Measurements from ENCODE around the gene AGBL4. TPM values are rescaled to one million over a fixed set of nuclear protein-coding genes. Genes with fewer than 3 reads are reported as not detected.

AGBL4 gene
- total RNA-seq, 1 donor from 2014 or later, result not detected

DNA sequence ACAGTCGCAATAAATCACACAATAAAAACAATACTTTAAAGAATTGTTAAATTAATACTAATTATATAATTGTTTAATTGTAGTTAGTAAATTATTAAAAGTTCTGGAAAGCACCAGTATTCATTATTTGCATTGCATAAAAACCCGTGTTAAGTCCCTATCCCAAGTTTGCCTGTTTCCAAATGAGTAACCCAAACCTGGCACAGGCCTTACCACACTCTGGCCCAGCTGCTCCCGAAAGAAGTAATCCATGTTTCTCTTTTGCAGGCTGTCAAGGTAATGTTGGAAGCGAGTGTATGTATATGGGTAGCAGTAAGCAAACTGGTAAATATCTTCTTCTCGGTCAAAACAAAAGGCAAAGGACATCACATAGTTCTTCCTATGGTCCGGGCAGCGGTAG is 978.4 kb downstream of the AGBL4 start:
- no peak for TF ChIP-seq CTCF (IDR thresholded peaks at IDR 0.05)
- DNase-seq (ENCODE audit: extremely low spot score, unreplicated experiment), result no peak
- Mint-ChIP-seq H3K27ac (ENCODE audit: unreplicated experiment) (no peak overlapping the region), H3K9me3 (ENCODE audit: unreplicated experiment) (peaks cover 10% of the 10 kb centered on the region), H3K4me1 (ENCODE audit: unreplicated experiment) (no peaks in the 10 kb centered on the region), H3K27me3 (ENCODE audit: unreplicated experiment) (no peaks in the 10 kb centered on the region), H3K4me3 (ENCODE audit: unreplicated experiment) (no peak overlapping the region), H3K36me3 (ENCODE audit: unreplicated experiment) (no peaks in the 10 kb centered on the region)

DNA sequence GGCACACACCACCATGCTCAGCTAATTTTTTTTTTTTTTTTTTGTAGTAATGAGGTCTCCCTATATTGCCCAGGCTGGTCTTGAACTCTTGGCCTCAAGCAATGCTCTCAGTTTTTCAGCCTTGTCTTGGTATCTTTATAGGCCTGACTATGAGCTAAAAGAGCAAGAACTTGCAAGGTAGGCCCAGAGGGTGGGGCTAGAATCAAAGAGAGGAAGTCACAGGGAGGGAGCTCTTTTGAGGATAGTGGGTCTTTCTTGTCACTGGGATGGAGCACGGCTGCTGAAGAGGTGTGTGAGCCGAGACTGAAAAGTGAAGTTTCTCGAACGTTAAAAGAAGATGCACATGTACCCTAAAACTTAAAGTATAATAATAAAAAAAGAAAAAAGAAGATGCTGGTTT is 987.1 kb downstream of the AGBL4 start:
- Mint-ChIP-seq H3K36me3 (ENCODE audit: unreplicated experiment) (no peaks in the 10 kb centered on the region), H3K27ac (ENCODE audit: unreplicated experiment) (no peak overlapping the region), H3K27me3 (ENCODE audit: unreplicated experiment) (no peaks in the 10 kb centered on the region), H3K4me1 (ENCODE audit: unreplicated experiment) (no peaks in the 10 kb centered on the region), H3K4me3 (ENCODE audit: unreplicated experiment) (no peak overlapping the region), H3K9me3 (ENCODE audit: unreplicated experiment) (peaks cover 53% of the 10 kb centered on the region)
- no peak for TF ChIP-seq CTCF (IDR thresholded peaks at IDR 0.05)
- DNase-seq (ENCODE audit: extremely low spot score, unreplicated experiment), result no peak

GRCh38 chr1:49028396-49028795 is 995.4 kb downstream of the AGBL4 start:
- H3K9me3 Mint-ChIP-seq (ENCODE audit: unreplicated experiment), result peaks cover 55% of the 10 kb centered on the region
- no peak overlapping the region for H3K4me3 Mint-ChIP-seq (ENCODE audit: unreplicated experiment)
- H3K36me3 Mint-ChIP-seq (ENCODE audit: unreplicated experiment), result no peaks in the 10 kb centered on the region
- H3K27me3 Mint-ChIP-seq (ENCODE audit: unreplicated experiment), result no peaks in the 10 kb centered on the region
- no peak for TF ChIP-seq CTCF (IDR thresholded peaks at IDR 0.05)
- no peak for DNase-seq (ENCODE audit: extremely low spot score, unreplicated experiment)
- no peak overlapping the region for H3K27ac Mint-ChIP-seq (ENCODE audit: unreplicated experiment)
- no peaks in the 10 kb centered on the region for H3K4me1 Mint-ChIP-seq (ENCODE audit: unreplicated experiment)

DNA sequence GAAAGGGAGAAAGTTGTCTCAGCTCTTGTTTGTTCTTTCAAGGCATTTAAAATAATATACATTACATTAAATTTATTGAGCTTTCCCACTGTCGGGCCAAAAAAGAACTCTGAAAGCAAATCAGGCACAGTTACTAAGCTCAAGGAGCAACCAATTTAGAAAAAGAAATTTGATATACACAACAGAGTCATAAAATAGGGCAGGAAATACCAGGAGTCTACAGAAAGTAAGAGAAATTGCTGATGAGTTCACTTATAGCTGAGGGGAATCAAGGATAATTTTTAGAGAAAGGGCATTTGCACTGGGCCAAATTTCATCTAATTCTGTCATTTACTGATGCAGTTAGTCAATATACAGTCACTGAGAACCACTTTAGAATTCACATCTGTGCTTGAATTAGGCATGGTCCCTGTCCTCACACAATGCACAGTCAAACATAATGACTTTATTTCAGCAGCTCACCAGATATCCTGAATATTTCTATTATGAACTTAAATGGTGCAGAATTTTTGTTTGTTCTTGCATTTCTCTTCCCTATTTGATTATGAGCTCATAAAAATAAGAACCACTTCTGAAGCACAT is 997.4 kb downstream of the AGBL4 start:
- DNase-seq (ENCODE audit: extremely low spot score, unreplicated experiment), result no peak
- Mint-ChIP-seq H3K36me3 (ENCODE audit: unreplicated experiment) (no peaks in the 10 kb centered on the region), H3K9me3 (ENCODE audit: unreplicated experiment) (peaks cover 45% of the 10 kb centered on the region), H3K4me3 (ENCODE audit: unreplicated experiment) (no peak overlapping the region), H3K27ac (ENCODE audit: unreplicated experiment) (no peak overlapping the region), H3K4me1 (ENCODE audit: unreplicated experiment) (no peaks in the 10 kb centered on the region), H3K27me3 (ENCODE audit: unreplicated experiment) (no peaks in the 10 kb centered on the region)
- no peak for TF ChIP-seq CTCF (IDR thresholded peaks at IDR 0.05)

DNA sequence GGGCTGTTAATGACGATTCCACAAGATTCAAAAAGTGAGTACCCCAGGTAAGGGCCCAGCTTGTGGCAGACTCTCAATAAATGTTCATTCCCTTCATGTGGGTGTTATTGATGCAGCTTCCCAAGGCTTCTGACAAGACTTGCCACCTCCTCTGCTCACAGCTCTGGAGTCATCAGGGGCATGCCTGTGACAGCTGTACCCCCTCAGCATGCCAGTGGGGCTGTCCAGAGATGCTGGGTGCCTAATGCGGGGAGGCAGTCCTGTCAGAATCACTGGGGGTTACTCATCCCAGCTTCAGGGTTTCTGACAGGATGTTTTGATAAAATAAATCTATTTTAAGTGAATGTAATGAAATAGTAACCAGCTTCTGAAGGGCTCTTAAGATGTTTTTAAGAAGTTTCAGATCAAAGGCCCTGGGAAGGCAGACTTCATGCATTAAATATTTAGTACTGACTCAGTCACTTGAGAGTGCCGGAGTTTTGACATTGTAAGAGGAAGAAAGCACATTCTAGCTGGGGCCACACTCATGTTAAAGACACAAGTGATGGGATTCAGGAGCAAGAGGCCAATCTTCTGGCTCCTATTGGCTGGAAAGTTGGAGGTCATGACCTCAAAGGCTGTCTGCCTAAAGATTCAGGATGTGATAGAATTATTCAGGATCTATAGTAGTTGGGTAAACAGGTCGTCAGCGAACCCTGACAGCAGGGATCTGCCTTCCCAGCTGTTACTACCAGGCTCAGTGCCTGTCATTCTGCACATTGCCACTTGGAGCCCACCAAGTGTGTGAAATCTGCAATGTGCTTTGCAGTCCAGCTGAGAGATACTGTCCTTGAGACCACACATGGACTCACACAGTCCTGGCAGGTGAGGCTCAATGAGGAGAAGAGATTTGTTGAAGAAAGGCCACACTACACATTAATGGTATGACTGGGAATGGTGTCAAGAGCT is 1007.5 kb downstream of the AGBL4 start:
- TF ChIP-seq CTCF (IDR thresholded peaks at IDR 0.05), result no peak
- Mint-ChIP-seq H3K9me3 (ENCODE audit: unreplicated experiment) (peaks cover 33% of the 10 kb centered on the region), H3K27ac (ENCODE audit: unreplicated experiment) (no peak overlapping the region), H3K4me3 (ENCODE audit: unreplicated experiment) (no peak overlapping the region), H3K27me3 (ENCODE audit: unreplicated experiment) (no peaks in the 10 kb centered on the region), H3K36me3 (ENCODE audit: unreplicated experiment) (no peaks in the 10 kb centered on the region), H3K4me1 (ENCODE audit: unreplicated experiment) (no peaks in the 10 kb centered on the region)
- no peak for DNase-seq (ENCODE audit: extremely low spot score, unreplicated experiment)

Measured in osteocyte (in vitro differentiated cells).